NCI-H524 (cell line): ENCODE measurements around the gene TIE1.
"Not testable (repeated sequence)": the region's sequence is repeated elsewhere in the genome, so short reads cannot be mapped to it uniquely, and the experiment has no call there.

Source experiments
- DNase-seq, 2 experiments: peaks; one replicate each; lab custom pipeline; 2025; lab: John Stamatoyannopoulos, UW

TIE1 gene

DNA sequence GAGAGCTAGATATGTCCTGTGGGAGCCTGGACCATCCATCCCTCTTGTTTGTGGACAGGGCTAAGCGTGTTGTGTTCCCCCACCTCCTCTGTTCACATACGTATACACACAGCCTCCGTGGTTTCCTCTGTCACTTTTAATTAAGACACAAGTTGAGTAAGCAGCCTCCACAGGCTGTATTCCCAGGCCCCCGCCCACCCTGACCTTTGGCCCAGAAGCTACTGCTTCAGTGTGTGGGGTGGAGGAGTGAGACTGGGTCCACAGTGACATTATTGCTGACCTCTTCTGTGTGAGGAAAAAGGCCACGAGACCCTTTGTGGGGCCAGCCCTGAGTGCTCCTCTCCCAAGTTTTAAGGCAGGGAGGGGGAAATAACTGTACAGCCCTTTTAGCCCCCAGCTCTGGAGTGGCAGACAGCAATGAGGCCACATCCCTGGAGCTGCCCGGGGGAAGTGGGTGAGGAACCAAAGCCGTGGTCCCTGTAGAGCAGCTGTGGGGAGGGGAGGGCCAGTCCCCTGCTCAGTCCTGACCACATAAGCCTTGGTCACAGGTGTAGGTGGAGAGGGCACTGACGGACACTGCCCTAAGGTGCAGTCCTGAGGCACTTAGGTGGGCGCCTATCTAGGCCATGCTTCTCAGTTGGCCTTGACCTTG is 62.6 kb downstream of the TIE1 start:
- no peak for DNase-seq

DNA sequence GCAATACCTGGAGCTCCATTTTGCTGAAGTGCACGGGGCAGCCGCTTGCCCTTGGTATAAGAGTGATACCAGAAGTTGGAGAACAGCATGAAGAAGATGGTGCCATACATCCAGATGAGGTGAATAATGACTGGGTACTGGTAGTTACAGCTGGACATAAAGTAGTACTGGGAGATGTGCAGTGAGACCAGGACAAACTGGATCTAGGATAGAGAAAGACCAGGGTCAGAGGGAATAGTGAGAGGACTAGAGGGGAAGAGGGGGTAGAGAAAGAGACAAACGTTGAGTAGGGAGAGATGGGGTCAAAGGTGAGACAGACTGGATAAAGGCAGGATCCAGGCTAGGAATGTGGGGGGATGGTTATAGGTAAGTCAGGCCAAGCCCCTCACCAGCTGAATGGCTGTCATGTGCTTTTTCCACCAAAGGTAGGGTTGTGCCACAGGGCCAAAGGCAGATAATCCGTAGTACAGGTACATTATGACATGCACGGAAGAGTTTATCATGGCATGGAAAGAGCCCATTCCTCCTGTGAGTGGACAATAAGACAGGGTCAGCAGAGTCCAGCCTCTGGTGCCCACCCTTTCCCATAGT is 63.2 kb downstream of the TIE1 start:
- DNase-seq, result no peak

DNA sequence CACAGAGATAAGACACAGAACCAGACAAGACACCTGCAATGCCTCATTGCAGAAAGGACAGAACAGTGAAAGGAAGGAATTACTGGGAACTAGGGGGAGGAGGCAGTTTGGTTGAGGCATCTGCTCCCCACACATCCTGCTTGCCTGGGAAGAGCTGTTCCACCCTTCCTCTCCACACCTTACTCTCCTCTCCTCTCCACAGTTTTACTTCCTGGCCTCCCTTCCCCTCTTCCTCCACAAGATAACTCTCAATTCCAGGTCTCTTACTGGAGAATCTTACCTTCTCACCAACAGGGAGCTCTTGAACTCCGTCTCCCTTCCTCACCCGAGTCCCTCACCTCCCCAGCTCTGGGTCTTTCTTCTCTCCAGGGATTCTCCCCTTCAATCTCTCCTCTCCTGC is 64.9 kb downstream of the TIE1 start:
- no peak for DNase-seq

DNA sequence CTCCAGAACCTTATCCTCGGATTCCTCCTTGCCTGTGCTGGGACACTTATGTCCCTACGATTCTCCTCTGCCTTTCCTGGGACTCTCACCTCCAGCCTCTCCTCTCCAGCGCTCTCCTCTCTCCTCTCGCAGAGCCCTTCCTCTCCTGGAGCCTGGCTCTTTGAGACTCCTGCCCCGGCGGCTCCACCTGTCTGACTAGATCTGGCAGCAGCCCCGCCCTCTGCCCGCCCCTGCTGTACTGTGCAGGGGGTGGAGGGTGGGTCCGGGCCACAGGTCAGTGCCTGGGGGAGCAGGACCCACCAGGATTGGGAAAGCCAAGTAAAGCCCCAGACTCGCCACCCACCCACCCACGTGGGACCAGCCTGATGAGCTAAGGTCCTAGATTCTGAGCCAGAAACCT is 65.4 kb downstream of the TIE1 start:
- no peak for DNase-seq

DNA sequence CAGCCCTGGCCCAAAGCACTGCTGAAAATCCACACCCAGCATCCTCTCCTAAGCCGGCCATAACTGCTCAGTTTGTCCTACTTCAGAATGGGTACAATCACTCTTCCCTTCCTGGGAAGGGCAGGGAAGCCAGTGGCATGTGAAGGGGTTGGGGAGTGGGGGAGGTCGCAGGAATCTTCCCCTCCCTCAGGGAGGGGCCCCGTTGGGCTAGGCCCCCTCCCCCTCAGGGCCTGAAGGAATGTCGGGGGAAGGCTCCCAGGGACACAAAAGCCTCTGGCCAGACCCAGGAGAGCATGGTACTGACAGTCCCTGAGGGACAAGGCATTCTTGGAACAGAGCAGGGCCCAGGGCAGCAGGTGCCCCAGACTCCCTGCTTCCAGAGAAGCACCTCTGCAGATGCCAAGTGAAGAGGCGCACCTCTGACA is 65.8 kb downstream of the TIE1 start:
- DNase-seq, result no peak

DNA sequence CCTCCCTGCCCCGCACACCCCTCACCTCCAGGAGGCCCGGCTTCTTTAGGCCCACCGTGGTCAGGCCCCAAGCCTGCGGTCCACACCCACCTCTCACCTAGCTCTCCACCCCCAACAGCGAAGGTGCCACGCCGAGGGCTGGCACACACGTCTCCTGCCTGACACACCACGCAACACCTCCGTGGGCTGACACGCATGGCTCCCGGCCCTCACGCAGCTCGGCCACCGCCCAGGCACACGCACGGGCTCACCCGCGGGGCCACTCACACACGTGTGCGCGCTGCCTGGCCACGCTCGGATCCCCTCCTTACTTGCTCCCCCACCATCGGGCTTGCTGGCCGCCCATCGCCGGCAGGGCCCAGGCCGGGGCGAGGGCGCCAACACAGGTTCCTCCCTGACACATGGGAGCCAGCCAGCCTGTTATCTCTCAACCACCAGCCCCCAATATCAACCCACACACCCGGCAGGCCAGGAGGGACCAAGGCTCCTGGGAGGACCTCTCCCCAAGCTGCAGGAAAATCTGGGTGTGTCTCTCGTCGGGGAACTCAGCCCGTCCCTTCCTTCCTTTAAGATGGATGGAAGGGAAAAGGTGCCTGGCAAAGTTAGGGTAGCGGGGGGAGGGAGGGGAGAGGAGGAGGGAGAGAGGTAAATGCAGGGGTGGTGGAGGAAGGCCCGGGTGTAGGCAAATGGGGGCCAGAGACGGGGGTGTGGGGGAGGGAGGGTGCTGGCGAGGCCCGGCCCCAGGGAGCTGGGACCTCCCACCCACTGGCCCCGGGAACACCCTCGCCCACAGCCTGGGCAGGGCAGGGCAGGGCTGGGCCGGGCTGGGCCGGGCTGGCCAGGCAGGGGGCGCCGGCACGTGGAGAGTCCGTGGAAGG is 66.5 kb downstream of the TIE1 start:
- DNase-seq, result no peak

DNA sequence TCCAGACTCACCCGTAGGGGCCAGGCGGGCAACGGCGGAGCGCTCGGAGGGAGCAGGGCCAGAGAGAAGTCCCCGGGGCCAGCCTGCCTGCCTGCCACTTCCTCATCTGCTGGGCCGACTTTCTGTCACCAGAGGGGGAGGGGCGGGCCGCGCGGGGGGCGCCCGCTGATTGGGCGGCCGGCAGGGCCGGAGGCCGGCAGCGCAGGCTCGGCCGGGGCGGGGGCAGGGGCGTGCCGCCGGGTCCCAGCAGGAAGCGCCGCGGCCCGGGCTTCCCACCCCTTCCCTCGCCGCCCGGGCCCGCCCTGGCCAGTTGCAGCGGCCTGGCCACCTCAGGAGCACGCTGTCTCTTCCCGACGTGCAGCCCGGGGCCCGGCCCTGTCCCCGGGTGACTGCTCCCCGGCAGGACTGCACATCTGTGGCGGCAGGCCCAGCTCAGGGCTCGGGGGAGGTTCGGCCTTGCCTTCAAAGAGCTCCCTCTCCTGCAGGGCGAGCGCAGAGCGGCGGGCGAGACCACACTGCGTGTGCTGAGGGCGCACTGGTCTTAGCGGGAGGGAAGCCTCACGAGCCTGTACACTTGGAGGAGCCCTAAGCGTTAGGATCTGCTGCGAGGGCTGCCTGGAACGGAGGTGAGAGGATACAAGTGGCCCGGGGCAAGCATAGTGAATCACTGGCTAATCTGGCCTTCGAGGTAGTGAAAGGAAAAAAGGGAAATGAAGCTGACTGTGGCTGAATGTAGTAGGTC is 67.3 kb downstream of the TIE1 start, which contains the start of gene ELOVL1:
TSS of gene ELOVL1 (minus strand) at position 108 of the 742 bp plus-strand sequence. CDS start 2,402 bp downstream, outside the sequence.
- peak; percentile 71 to 82 for DNase-seq

DNA sequence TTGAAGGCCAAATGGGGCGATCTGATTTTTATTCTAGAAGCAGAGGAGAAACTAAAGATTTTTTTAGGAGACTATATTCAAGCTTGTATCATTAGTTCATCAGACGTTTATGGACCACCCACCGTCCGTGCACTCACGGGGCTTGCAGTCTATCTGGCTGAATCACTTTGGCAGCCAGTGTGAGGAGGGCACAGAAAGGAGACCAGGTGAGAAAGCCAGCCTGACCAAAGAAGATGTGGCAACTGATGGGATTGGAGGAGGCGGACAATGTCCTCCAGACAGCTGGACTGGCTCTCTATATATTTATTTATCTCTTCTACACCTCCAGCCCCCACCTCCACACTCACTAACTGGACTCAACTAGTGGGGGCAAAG is 67.9 kb downstream of the TIE1 start:
- no peak for DNase-seq

DNA sequence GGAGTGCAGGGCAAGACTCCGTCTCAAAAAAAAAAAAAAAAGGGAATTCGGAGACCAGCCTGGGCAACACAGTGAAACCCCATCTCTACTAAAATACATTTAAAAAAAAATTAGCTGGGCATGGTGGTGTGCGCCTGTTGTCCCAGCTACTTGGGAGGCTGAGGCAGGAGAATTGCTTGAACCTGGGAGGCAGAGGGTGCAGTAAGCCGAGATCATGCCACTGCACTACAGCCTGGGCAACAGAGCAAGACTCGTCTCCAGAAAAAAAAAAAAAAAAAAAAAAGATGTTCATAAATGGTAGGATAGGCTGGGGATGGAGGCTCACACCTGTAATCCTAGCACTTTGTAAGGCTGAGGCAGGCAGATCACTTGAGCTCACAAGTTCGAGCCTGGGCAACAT is 69.0 kb downstream of the TIE1 start:
- DNase-seq, result not testable (repeated sequence)

DNA sequence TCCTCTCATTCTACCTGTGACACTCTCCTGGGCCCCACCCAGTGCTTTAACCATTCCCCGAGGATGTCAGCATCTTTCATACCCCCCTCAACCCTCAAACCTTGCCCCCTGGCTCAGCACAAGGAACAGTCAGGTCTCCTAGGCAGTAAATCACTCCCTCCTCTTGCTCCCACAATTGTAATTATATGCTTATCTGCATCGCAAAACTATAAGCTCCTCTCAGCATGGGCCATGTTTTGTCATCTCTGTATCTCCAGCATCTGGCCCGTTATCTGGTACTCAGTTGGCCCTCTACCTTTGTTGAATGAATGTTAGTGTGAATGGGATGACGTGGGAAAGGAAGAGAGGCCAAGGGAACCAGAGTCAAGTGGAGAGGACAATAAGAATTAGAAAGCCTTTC is 69.8 kb downstream of the TIE1 start:
- DNase-seq, result no peak

DNA sequence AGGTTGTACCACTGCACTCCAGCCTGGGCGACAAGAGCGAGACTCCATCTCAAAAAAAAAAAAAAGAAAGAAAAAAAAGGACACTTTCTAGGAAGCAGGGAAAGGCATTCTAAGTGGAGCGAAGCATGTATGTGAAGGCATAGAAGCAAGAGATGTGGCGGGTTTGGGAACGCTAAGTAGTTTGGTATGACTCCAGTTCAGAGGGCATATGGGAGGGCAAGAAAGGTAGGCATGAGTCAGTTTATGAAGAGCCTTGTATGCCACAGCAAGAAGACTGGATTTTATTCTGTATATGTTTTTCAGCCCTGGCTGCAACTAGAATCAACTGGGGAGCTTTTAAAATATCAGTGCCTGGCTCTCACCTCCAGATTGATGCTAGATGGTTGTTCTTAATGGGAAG is 71.4 kb downstream of the TIE1 start:
- DNase-seq, result no peak
